PC-3 (cell line): ENCODE data around the gene BCAR1. TPM values are rescaled to one million over a fixed set of nuclear protein-coding genes. Genes with fewer than 3 reads are reported as not detected.

Experiments
- ATAC-seq: fragments of 200-7000 bp; cut with Tn5 transposase; 2 replicates; pipeline ENCODE4 v1.9.1; 2020; ENCODE audit warnings: mild to moderate bottlenecking, moderate library complexity
- BruUV-seq: library from RNA; stranded (reverse); fragments of 400-500 nt; replicated peaks from 2 replicates; lab custom pipeline; 2021; lab: Mats Ljungman, UMichigan
- CTCF ChIA-PET: fragments of 300-600 bp; sonication (Branson Sonifier 250); formaldehyde crosslinking; loops from one replicate; lab custom pipeline; 2022; ENCODE audit warnings: antibody characterized with exemption; lab: Charles Lee
- POLR2A ChIA-PET: fragments of 300-600 bp; sonication (Branson Sonifier 250); formaldehyde crosslinking; loops from one replicate; lab custom pipeline; 2022; ENCODE audit warnings: antibody characterized with exemption; ENCODE audit not compliant: unreplicated experiment; lab: Charles Lee
- DNase-seq: peaks from one replicate; pipeline ENCODE4 v3.0.0-alpha.2; 2015
- H2AFZ ChIP-seq: fragments of 300-600 bp; sonication (generic); 2 replicates; pipeline ENCODE4 v1.6.0; 2016; ENCODE audit warnings: antibody characterized with exemption, low read length
- H3F3A ChIP-seq: fragments of 300-600 bp; sonication (generic); one replicate; pipeline ENCODE4 v1.6.0; 2017; ENCODE audit warnings: antibody characterized with exemption, low read length, control low read depth, mild to moderate bottlenecking; ENCODE audit not compliant: unreplicated experiment
- H3K27ac ChIP-seq: fragments of 300-600 bp; sonication (generic); 2 replicates; pipeline ENCODE4 v1.5.1; 2016; ENCODE audit warnings: mild to moderate bottlenecking, low read length
- H3K27me3 ChIP-seq: fragments of 300-600 bp; sonication (generic); 2 replicates; pipeline ENCODE4 v1.6.1; 2016; ENCODE audit warnings: low read length, mixed read lengths
- H3K36me3 ChIP-seq: fragments of 300-600 bp; sonication (generic); 2 replicates; pipeline ENCODE4 v1.6.1; 2016; ENCODE audit warnings: low read depth, mixed run types, low read length, mixed read lengths
- H3K4me1 ChIP-seq: fragments of 300-600 bp; sonication (generic); 2 replicates; pipeline ENCODE4 v1.5.1; 2016; ENCODE audit warnings: low read length; ENCODE audit not compliant: insufficient read depth
- H3K4me2 ChIP-seq: fragments of 300-600 bp; sonication (generic); 2 replicates; pipeline ENCODE4 v1.6.0; 2016; ENCODE audit warnings: low read length
- H3K4me3 ChIP-seq: fragments of 300-600 bp; sonication (generic); 2 replicates; pipeline ENCODE4 v1.5.1; 2016; ENCODE audit warnings: mild to moderate bottlenecking, low read length, mixed read lengths
- H3K79me2 ChIP-seq: fragments of 300-600 bp; sonication (generic); 2 replicates; pipeline ENCODE4 v1.6.1; 2017; ENCODE audit warnings: low read length, mixed read lengths
- H3K9ac ChIP-seq: fragments of 300-600 bp; sonication (generic); 2 replicates; pipeline ENCODE4 v1.6.0; 2016; ENCODE audit warnings: mild to moderate bottlenecking, low read length
- H3K9me2 ChIP-seq: fragments of 300-600 bp; sonication (generic); replicated peaks from 2 replicates; pipeline ENCODE4 v1.6.1; 2016; ENCODE audit warnings: mixed run types, low read length, mixed read lengths
- H3K9me3 ChIP-seq: fragments of 300-600 bp; sonication (generic); 2 replicates; pipeline ENCODE4 v1.6.1; 2016; ENCODE audit warnings: low read length, mixed read lengths
- H4K20me1 ChIP-seq: fragments of 300-600 bp; sonication (generic); 2 replicates; pipeline ENCODE4 v1.6.1; 2016; ENCODE audit warnings: low read length, mixed read lengths
- EZH2 ChIP-seq: fragments of 300-600 bp; sonication (generic); IDR thresholded peaks from one replicate; pipeline ENCODE4 v1.6.1; 2017; ENCODE audit warnings: antibody characterized with exemption, mild to moderate bottlenecking, low read length; ENCODE audit not compliant: unreplicated experiment
- EZH2phosphoT487 ChIP-seq: fragments of 300-600 bp; sonication (generic); IDR thresholded peaks from 2 replicates; pipeline ENCODE4 v1.6.1; 2018; ENCODE audit warnings: mild to moderate bottlenecking, antibody characterized with exemption, low read length, borderline replicate concordance
- intact Hi-C: fragments of 100-400 bp; cut with micrococcal nuclease; formaldehyde crosslinking; loops from 2 replicates; pipeline ENCODE4 v1.9.0; 2023
- total RNA-seq: library from RNA; depleted of rRNA; stranded (reverse); fragments of >200 nt; gene quantifications from 2 replicates; pipeline ENCODE4 v1.2.3, GENCODE V29; 2014
- TF ChIP-seq, protein P1 (sequence below): fragments of 300-600 bp; sonication (generic); conservative IDR thresholded peaks from 2 replicates; pipeline ENCODE4 v1.5.1; 2017; ENCODE audit warnings: antibody characterized with exemption, low read depth, mild to moderate bottlenecking, low read length

BCAR1 gene
- total RNA-seq, 1 experiment from 2014 or later, result 49.3 TPM

- Histone ChIP-seq H3K9ac (no peak overlapping the region), H3K79me2 (no peaks in the 10 kb centered on the region), H3K27me3 (no peaks in the 10 kb centered on the region), H3K27ac (peak overlapping the region; percentile 42), H3K4me1 (peaks cover 12% of the 10 kb centered on the region; the same call in 1 of the 2 replicates), H3K4me3 (no peak overlapping the region), H3K4me2 (no peak overlapping the region), H3K36me3 (peaks cover 5% of the 10 kb centered on the region; the same call in 1 of the 2 replicates), H4K20me1 (no peaks in the 10 kb centered on the region), H3F3A (no peaks in the 10 kb centered on the region), H3K9me3 (no peaks in the 10 kb centered on the region), H2AFZ (no peak overlapping the region), H3K9me2 (no peaks in the 10 kb centered on the region)
- POLR2A ChIA-PET, result no interaction called here
- DNase-seq (peak; percentile 60), ATAC-seq (peak; percentile 89)
- no TSS peak for BruUV-seq
- TF ChIP-seq EZH2phosphoT487, result no peak
- no peak for TF ChIP-seq EZH2
- TF ChIP-seq, protein P1, sequence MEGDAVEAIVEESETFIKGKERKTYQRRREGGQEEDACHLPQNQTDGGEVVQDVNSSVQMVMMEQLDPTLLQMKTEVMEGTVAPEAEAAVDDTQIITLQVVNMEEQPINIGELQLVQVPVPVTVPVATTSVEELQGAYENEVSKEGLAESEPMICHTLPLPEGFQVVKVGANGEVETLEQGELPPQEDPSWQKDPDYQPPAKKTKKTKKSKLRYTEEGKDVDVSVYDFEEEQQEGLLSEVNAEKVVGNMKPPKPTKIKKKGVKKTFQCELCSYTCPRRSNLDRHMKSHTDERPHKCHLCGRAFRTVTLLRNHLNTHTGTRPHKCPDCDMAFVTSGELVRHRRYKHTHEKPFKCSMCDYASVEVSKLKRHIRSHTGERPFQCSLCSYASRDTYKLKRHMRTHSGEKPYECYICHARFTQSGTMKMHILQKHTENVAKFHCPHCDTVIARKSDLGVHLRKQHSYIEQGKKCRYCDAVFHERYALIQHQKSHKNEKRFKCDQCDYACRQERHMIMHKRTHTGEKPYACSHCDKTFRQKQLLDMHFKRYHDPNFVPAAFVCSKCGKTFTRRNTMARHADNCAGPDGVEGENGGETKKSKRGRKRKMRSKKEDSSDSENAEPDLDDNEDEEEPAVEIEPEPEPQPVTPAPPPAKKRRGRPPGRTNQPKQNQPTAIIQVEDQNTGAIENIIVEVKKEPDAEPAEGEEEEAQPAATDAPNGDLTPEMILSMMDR, result no peak
- CTCF ChIA-PET, result interaction anchor here (0.6 kb wide), 1 partner anchor 96 kb away, joined by 3 read pairs; no protein-coding TSS in a partner anchor
- intact Hi-C loops, result no loop called here
These were observed 37.8 kb upstream of the BCAR1 start for GRCh38 chr16:75289189-75289588.

GRCh38 chr16:75288596-75289120, 37.2 kb upstream of the BCAR1 start:
- Histone ChIP-seq H3K9me3 (no peaks in the 10 kb centered on the region), H2AFZ (no peak overlapping the region), H3F3A (no peaks in the 10 kb centered on the region), H3K4me2 (no peak overlapping the region), H3K4me3 (no peak overlapping the region), H3K36me3 (peaks cover 5% of the 10 kb centered on the region; the same call in 1 of the 2 replicates), H3K27ac (peak overlapping the region; percentile 12; the same call in 1 of the 2 replicates), H3K79me2 (no peaks in the 10 kb centered on the region), H4K20me1 (no peaks in the 10 kb centered on the region), H3K4me1 (peaks cover 12% of the 10 kb centered on the region; the same call in 1 of the 2 replicates), H3K9me2 (no peaks in the 10 kb centered on the region), H3K27me3 (no peaks in the 10 kb centered on the region), H3K9ac (no peak overlapping the region)
- ATAC-seq (no peak), DNase-seq (no peak)
- CTCF ChIA-PET, result no interaction called here
- TF ChIP-seq EZH2 (no peak), EZH2phosphoT487 (no peak)
- TF ChIP-seq, protein P1, result no peak
- intact Hi-C loops, result no loop called here
- BruUV-seq, result no TSS peak
- POLR2A ChIA-PET, result interaction anchor here (0.5 kb wide), 1 partner anchor 154 kb away, joined by 3 read pairs; no protein-coding TSS in a partner anchor

DNA sequence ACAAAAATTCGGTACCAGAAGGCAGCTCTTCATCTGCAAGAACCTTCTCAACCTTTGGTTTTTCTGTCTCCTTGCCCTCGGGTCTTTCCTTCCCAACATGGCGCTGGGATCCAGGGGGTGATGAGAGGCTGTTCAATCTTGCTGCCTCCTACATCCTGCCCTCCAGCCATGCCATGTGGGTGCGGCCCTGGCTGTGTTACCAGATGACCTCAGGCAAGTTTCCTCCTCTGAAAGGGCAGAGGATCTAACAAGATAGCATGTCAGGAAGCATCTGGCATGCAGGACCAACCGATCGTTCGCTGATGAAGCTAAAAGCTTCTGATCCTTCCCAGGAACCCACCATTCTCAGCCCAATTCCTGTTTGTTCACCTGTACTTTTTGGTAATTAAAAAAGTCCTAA, 36.8 kb upstream of the BCAR1 start:
- no peaks in the 10 kb centered on the region for H4K20me1 ChIP-seq
- TF ChIP-seq, protein P1, result no peak
- TF ChIP-seq EZH2phosphoT487, result no peak
- TF ChIP-seq EZH2, result no peak
- peaks cover 5% of the 10 kb centered on the region; the same call in 1 of the 2 replicates for H3K36me3 ChIP-seq
- ChIA-PET POLR2A (interaction anchor here (0.5 to 0.7 kb wide), 2 partner anchors 38 to 153 kb away, joined by 3 read pairs; no protein-coding TSS in a partner anchor), CTCF (no interaction called here)
- H3K4me2 ChIP-seq, result no peak overlapping the region
- intact Hi-C loops, result no loop called here
- H3F3A ChIP-seq, result no peaks in the 10 kb centered on the region
- no peaks in the 10 kb centered on the region for H3K27me3 ChIP-seq
- ATAC-seq, result no peak
- H3K27ac ChIP-seq, result no peak overlapping the region
- H2AFZ ChIP-seq, result no peak overlapping the region
- no TSS peak for BruUV-seq
- H3K4me1 ChIP-seq, result peaks cover 12% of the 10 kb centered on the region; the same call in 1 of the 2 replicates
- H3K9ac ChIP-seq, result no peak overlapping the region
- no peak for DNase-seq
- H3K4me3 ChIP-seq, result no peak overlapping the region
- H3K79me2 ChIP-seq, result no peaks in the 10 kb centered on the region
- no peaks in the 10 kb centered on the region for H3K9me2 ChIP-seq
- no peaks in the 10 kb centered on the region for H3K9me3 ChIP-seq
